ENCODE measurements around the gene GPANK1. TPM values are rescaled to one million over a fixed set of nuclear protein-coding genes. Genes with fewer than 3 reads are reported as not detected.

GPANK1 gene
- total and polyA plus RNA-seq, 10 of the 15 experiments (the other 5 are each of a cell fraction or from before 2014, with no cell fraction given) = 11.7 to 36.3 (median 17.5) TPM

Small RNA genes within 50 kb of the gene (microRNA-seq; reads per million reads assigned to microRNA genes)
- not detected for gene MIR4646
- 0.56 reads per million for gene MIR6832

Small RNA genes within 50 kb of the gene (small RNA-seq; reads per million reads assigned to genes)
- gene MIR4646 (not detected), gene MIR6832 (not detected), gene RF00019 (not detected), gene SNORA38 (4.4 reads per million, percentile 86 among the genes with 10 or more reads in this experiment), gene UQCRHP1 (not detected)

Other genes starting within 250 kb of the GPANK1 start
Only the 7 nearest of the 37 such genes appear.
- 91.4 and 120 TPM in 2 replicates for gene BAG6, start 12.3 kb downstream of the GPANK1 start, total RNA-seq (2014; rRNA removed)
- 43.3 and 50.0 TPM in 2 replicates for gene BAG6, start 12.3 kb downstream of the GPANK1 start, total RNA-seq (2014; rRNA removed; fragmentation: Illumina TruSeq; extraction: Trizol)
- 249 and 253 TPM in 2 replicates for gene BAG6, start 12.3 kb downstream of the GPANK1 start, total RNA-seq (2021)
- gene BAG6, start 12.3 kb downstream of the GPANK1 start, polyA plus RNA-seq (2011; rRNA removed) = 34.2 and 51.1 TPM in 2 replicates
- gene BAG6, start 12.3 kb downstream of the GPANK1 start, polyA plus RNA-seq (2014; fragmentation: Illumina TruSeq; extraction: Trizol) = 81.3 and 119 TPM in 2 replicates
- 10 to 100 TPM; 27.8 to 39.1 TPM for gene BAG6, start 12.3 kb downstream of the GPANK1 start, polyA plus RNA-seq (2014; fragmentation: Nextera tagmentation; extraction: Ambion mirVana)
- gene BAG6, start 12.3 kb downstream of the GPANK1 start, polyA plus RNA-seq (2014; rRNA removed) = 115 and 134 TPM in 2 replicates
- 100 to 1,000 TPM in 1 of 2 experiments, 10 to 100 TPM in 1; 98.4 to 112 TPM for gene BAG6, start 12.3 kb downstream of the GPANK1 start, polyA plus RNA-seq (2016; fragmentation: Nextera tagmentation; extraction: Ambion mirVana)
- 4.4 and 6.1 TPM in 2 replicates for gene APOM, start 9.1 kb downstream of the GPANK1 start, total RNA-seq (2014; rRNA removed)
- gene APOM, start 9.1 kb downstream of the GPANK1 start, total RNA-seq (2014; rRNA removed; fragmentation: Illumina TruSeq; extraction: Trizol) = 4.0 and 4.6 TPM in 2 replicates
- 3.8 and 4.1 TPM in 2 replicates for gene APOM, start 9.1 kb downstream of the GPANK1 start, total RNA-seq (2021)
- 4.8 and 7.9 TPM in 2 replicates for gene APOM, start 9.1 kb downstream of the GPANK1 start, polyA plus RNA-seq (2011; rRNA removed)
- 5.2 and 8.2 TPM in 2 replicates for gene APOM, start 9.1 kb downstream of the GPANK1 start, polyA plus RNA-seq (2014; fragmentation: Illumina TruSeq; extraction: Trizol)
- 10 to 100 TPM; 11.8 to 14.1 TPM for gene APOM, start 9.1 kb downstream of the GPANK1 start, polyA plus RNA-seq (2014; fragmentation: Nextera tagmentation; extraction: Ambion mirVana)
- 6.5 and 7.5 TPM in 2 replicates for gene APOM, start 9.1 kb downstream of the GPANK1 start, polyA plus RNA-seq (2014; rRNA removed)
- gene APOM, start 9.1 kb downstream of the GPANK1 start, polyA plus RNA-seq (2016; fragmentation: Nextera tagmentation; extraction: Ambion mirVana) = 1 to 10 TPM; 5.6 to 6.6 TPM
- 20.4 and 21.6 TPM in 2 replicates for gene C6orf47, start 4.2 kb downstream of the GPANK1 start, total RNA-seq (2014; rRNA removed)
- 16.2 and 16.5 TPM in 2 replicates for gene C6orf47, start 4.2 kb downstream of the GPANK1 start, total RNA-seq (2014; rRNA removed; fragmentation: Illumina TruSeq; extraction: Trizol)
- gene C6orf47, start 4.2 kb downstream of the GPANK1 start, total RNA-seq (2021) = 16.1 and 17.4 TPM in 2 replicates
- gene C6orf47, start 4.2 kb downstream of the GPANK1 start, polyA plus RNA-seq (2011; rRNA removed) = 8.0 and 8.1 TPM in 2 replicates
- gene C6orf47, start 4.2 kb downstream of the GPANK1 start, polyA plus RNA-seq (2014; fragmentation: Illumina TruSeq; extraction: Trizol) = 8.2 and 13.4 TPM in 2 replicates
- gene C6orf47, start 4.2 kb downstream of the GPANK1 start, polyA plus RNA-seq (2014; fragmentation: Nextera tagmentation; extraction: Ambion mirVana) = under 1 TPM in 1 of 2 experiments, not detected in 1; 0.16 TPM
- gene C6orf47, start 4.2 kb downstream of the GPANK1 start, polyA plus RNA-seq (2014; rRNA removed) = 18.6 and 19.3 TPM in 2 replicates
- 10 to 100 TPM; 17.3 to 20.1 TPM for gene C6orf47, start 4.2 kb downstream of the GPANK1 start, polyA plus RNA-seq (2016; fragmentation: Nextera tagmentation; extraction: Ambion mirVana)
- 271 and 286 TPM in 2 replicates for gene CSNK2B, start 1.1 kb upstream of the GPANK1 start, total RNA-seq (2014; rRNA removed)
- 189 and 205 TPM in 2 replicates for gene CSNK2B, start 1.1 kb upstream of the GPANK1 start, total RNA-seq (2014; rRNA removed; fragmentation: Illumina TruSeq; extraction: Trizol)
- 203 and 229 TPM in 2 replicates for gene CSNK2B, start 1.1 kb upstream of the GPANK1 start, total RNA-seq (2021)
- gene CSNK2B, start 1.1 kb upstream of the GPANK1 start, polyA plus RNA-seq (2011; rRNA removed) = 27.1 and 56.3 TPM in 2 replicates
- 371 and 380 TPM in 2 replicates for gene CSNK2B, start 1.1 kb upstream of the GPANK1 start, polyA plus RNA-seq (2014; fragmentation: Illumina TruSeq; extraction: Trizol)
- gene CSNK2B, start 1.1 kb upstream of the GPANK1 start, polyA plus RNA-seq (2014; fragmentation: Nextera tagmentation; extraction: Ambion mirVana) = 100 to 1,000 TPM; 286 to 361 TPM
- 118 and 150 TPM in 2 replicates for gene CSNK2B, start 1.1 kb upstream of the GPANK1 start, polyA plus RNA-seq (2014; rRNA removed)
- gene CSNK2B, start 1.1 kb upstream of the GPANK1 start, polyA plus RNA-seq (2016; fragmentation: Nextera tagmentation; extraction: Ambion mirVana) = 100 to 1,000 TPM; 380 to 405 TPM
- 3.8 and 5.1 TPM in 2 replicates for gene LY6G5B, start 5.0 kb upstream of the GPANK1 start, total RNA-seq (2014; rRNA removed)
- gene LY6G5B, start 5.0 kb upstream of the GPANK1 start, total RNA-seq (2014; rRNA removed; fragmentation: Illumina TruSeq; extraction: Trizol) = 3.9 and 4.4 TPM in 2 replicates
- 11.1 and 16.5 TPM in 2 replicates for gene LY6G5B, start 5.0 kb upstream of the GPANK1 start, total RNA-seq (2021)
- gene LY6G5B, start 5.0 kb upstream of the GPANK1 start, polyA plus RNA-seq (2011; rRNA removed) = 5.1 and 6.2 TPM in 2 replicates
- 12.8 and 14.3 TPM in 2 replicates for gene LY6G5B, start 5.0 kb upstream of the GPANK1 start, polyA plus RNA-seq (2014; fragmentation: Illumina TruSeq; extraction: Trizol)
- gene LY6G5B, start 5.0 kb upstream of the GPANK1 start, polyA plus RNA-seq (2014; fragmentation: Nextera tagmentation; extraction: Ambion mirVana) = 1 to 10 TPM; 3.2 to 6.5 TPM
- gene LY6G5B, start 5.0 kb upstream of the GPANK1 start, polyA plus RNA-seq (2014; rRNA removed) = 8.5 and 11.2 TPM in 2 replicates
- gene LY6G5B, start 5.0 kb upstream of the GPANK1 start, polyA plus RNA-seq (2016; fragmentation: Nextera tagmentation; extraction: Ambion mirVana) = 10 to 100 TPM in 1 of 2 experiments, 1 to 10 TPM in 1; 9.7 to 10.5 TPM
- gene LY6G5C, start 16.1 kb upstream of the GPANK1 start, total RNA-seq (2014; rRNA removed) = 0.71 and 1.5 TPM in 2 replicates
- 0.76 and 0.92 TPM in 2 replicates for gene LY6G5C, start 16.1 kb upstream of the GPANK1 start, total RNA-seq (2014; rRNA removed; fragmentation: Illumina TruSeq; extraction: Trizol)
- 1.7 and 1.8 TPM in 2 replicates for gene LY6G5C, start 16.1 kb upstream of the GPANK1 start, total RNA-seq (2021)
- gene LY6G5C, start 16.1 kb upstream of the GPANK1 start, polyA plus RNA-seq (2011; rRNA removed) = 1.3 and 2.6 TPM in 2 replicates
- 1.7 and 2.5 TPM in 2 replicates for gene LY6G5C, start 16.1 kb upstream of the GPANK1 start, polyA plus RNA-seq (2014; fragmentation: Illumina TruSeq; extraction: Trizol)
- 1 to 10 TPM in 1 of 2 experiments, under 1 TPM in 1; 0.87 to 1.2 TPM for gene LY6G5C, start 16.1 kb upstream of the GPANK1 start, polyA plus RNA-seq (2014; fragmentation: Nextera tagmentation; extraction: Ambion mirVana)
- gene LY6G5C, start 16.1 kb upstream of the GPANK1 start, polyA plus RNA-seq (2014; rRNA removed) = 0.98 and 1.8 TPM in 2 replicates
- gene LY6G5C, start 16.1 kb upstream of the GPANK1 start, polyA plus RNA-seq (2016; fragmentation: Nextera tagmentation; extraction: Ambion mirVana) = 1 to 10 TPM; 4.0 to 6.1 TPM
- gene ABHD16A, start 38.3 kb upstream of the GPANK1 start, total RNA-seq (2014; rRNA removed) = 35.9 and 38.1 TPM in 2 replicates
- gene ABHD16A, start 38.3 kb upstream of the GPANK1 start, total RNA-seq (2014; rRNA removed; fragmentation: Illumina TruSeq; extraction: Trizol) = 20.7 and 21.8 TPM in 2 replicates
- gene ABHD16A, start 38.3 kb upstream of the GPANK1 start, total RNA-seq (2021) = 33.7 and 35.6 TPM in 2 replicates
- gene ABHD16A, start 38.3 kb upstream of the GPANK1 start, polyA plus RNA-seq (2011; rRNA removed) = 26.1 and 32.1 TPM in 2 replicates
- gene ABHD16A, start 38.3 kb upstream of the GPANK1 start, polyA plus RNA-seq (2014; fragmentation: Illumina TruSeq; extraction: Trizol) = 16.3 and 20.4 TPM in 2 replicates
- 10 to 100 TPM in 1 of 2 experiments, 1 to 10 TPM in 1; 7.5 to 14.5 TPM for gene ABHD16A, start 38.3 kb upstream of the GPANK1 start, polyA plus RNA-seq (2014; fragmentation: Nextera tagmentation; extraction: Ambion mirVana)
- 35.6 and 39.5 TPM in 2 replicates for gene ABHD16A, start 38.3 kb upstream of the GPANK1 start, polyA plus RNA-seq (2014; rRNA removed)
- 10 to 100 TPM; 41.5 to 43.0 TPM for gene ABHD16A, start 38.3 kb upstream of the GPANK1 start, polyA plus RNA-seq (2016; fragmentation: Nextera tagmentation; extraction: Ambion mirVana)

All from GM12878 (cell line).